Epithelial cell of esophagus (primary cell): ENCODE measurements around the gene GATA2.

ENCODE experiments used
- DNase-seq: peaks from one replicate; pipeline ENCODE4 v3.0.0; 2010; ENCODE audit warnings: low read depth
- H3K4me3 ChIP-seq: 2 replicates; pipeline ENCODE4 v1.5.1; 2011; ENCODE audit warnings: mild to moderate bottlenecking, low read length, control low read depth
- CTCF ChIP-seq: IDR thresholded peaks from 2 replicates; pipeline ENCODE4 v1.5.1; 2011; ENCODE audit warnings: low read depth, mild to moderate bottlenecking, low read length, control low read depth, inconsistent platforms; ENCODE audit not compliant: insufficient read depth; ENCODE audit errors: missing control alignments

The GATA2 gene

GRCh38 chr3:128491941-128492670 lies 895 bp downstream of the GATA2 start:
- no peak for TF ChIP-seq CTCF
- H3K4me3 ChIP-seq = no peak overlapping the region
- peak; percentile 22 for DNase-seq

- DNase-seq = no peak
- TF ChIP-seq CTCF = no peak
- no peak overlapping the region for H3K4me3 ChIP-seq
These were observed 1.4 kb downstream of the GATA2 start for GRCh38 chr3:128491691-128491940.

- H3K4me3 ChIP-seq = no peak overlapping the region
- no peak for DNase-seq
- TF ChIP-seq CTCF = no peak
These were observed 1.9 kb downstream of the GATA2 start for GRCh38 chr3:128490915-128491690.

- no peak for DNase-seq
- TF ChIP-seq CTCF = no peak
- no peak overlapping the region for H3K4me3 ChIP-seq
These were observed 2.4 kb downstream of the GATA2 start for GRCh38 chr3:128490650-128490914.

- TF ChIP-seq CTCF = no peak
- H3K4me3 ChIP-seq = peak overlapping the region; percentile 25
- peak; percentile 27 for DNase-seq
These were observed 2.9 kb downstream of the GATA2 start for GRCh38 chr3:128489927-128490649.

- no peak for DNase-seq
- H3K4me3 ChIP-seq = peak overlapping the region; percentile 25
- no peak for TF ChIP-seq CTCF
These were observed 3.4 kb downstream of the GATA2 start for GRCh38 chr3:128489674-128489926.
